ENCODE results near the gene MICB.

DNA sequence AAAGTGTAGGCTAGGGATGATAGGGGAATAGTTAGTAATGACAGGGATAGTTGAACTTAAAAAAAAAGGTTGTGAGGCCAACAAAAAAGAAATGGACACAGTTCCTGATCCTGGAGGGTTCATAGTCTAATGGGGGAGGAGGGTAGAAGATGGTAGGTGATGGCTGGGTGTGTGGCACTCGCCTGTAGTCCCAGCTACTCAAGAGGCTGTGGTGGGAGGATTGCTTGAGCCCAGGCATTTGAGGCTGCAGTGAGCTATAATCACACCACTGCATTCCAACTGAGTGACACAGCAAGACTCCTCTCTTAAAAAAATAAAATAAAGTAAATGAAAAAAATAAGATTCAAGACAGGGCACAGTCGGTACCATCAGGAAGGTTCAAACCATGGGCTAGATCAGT lies 2.4 kb upstream of the MICB start:
- no peak for TF ChIP-seq POLR2AphosphoS5 (IDR thresholded peaks at IDR 0.05)
- TF ChIP-seq, protein P1, sequence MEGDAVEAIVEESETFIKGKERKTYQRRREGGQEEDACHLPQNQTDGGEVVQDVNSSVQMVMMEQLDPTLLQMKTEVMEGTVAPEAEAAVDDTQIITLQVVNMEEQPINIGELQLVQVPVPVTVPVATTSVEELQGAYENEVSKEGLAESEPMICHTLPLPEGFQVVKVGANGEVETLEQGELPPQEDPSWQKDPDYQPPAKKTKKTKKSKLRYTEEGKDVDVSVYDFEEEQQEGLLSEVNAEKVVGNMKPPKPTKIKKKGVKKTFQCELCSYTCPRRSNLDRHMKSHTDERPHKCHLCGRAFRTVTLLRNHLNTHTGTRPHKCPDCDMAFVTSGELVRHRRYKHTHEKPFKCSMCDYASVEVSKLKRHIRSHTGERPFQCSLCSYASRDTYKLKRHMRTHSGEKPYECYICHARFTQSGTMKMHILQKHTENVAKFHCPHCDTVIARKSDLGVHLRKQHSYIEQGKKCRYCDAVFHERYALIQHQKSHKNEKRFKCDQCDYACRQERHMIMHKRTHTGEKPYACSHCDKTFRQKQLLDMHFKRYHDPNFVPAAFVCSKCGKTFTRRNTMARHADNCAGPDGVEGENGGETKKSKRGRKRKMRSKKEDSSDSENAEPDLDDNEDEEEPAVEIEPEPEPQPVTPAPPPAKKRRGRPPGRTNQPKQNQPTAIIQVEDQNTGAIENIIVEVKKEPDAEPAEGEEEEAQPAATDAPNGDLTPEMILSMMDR (IDR thresholded peaks at IDR 0.05), result no peak

Data from gastroesophageal sphincter (tissue), 3 donors.